Measurements from ENCODE around the gene DMPK.

- TF ChIP-seq CTCF (conservative IDR thresholded peaks at IDR 0.05 in 1 of 2, IDR thresholded peaks at IDR 0.05 in 1 of 2; ENCODE audit: low read depth in 1 of 2, low read length in 2 of 2), result no peak
- no peak for TF ChIP-seq EZH2 (IDR thresholded peaks at IDR 0.05; ENCODE audit: low read length, missing control alignments)
These were observed 2.8 kb upstream of the DMPK start for GRCh38 chr19:45785097-45785496.

Data from fibroblast of lung (primary cell).